GM18867 (cell line): ENCODE data around the gene TMEM126B.
"Not testable (repeated sequence)": the region's sequence is repeated elsewhere in the genome, so short reads cannot be mapped to it uniquely, and the experiment has no call there.

Source experiments
- ATAC-seq: cut with Tn5 transposase; IDR thresholded peaks from one replicate; pipeline ENCODE4 v1.9.1; 2021; ENCODE audit warnings: mild to moderate bottlenecking, moderate library complexity; ENCODE audit not compliant: unreplicated experiment

The TMEM126B gene

DNA sequence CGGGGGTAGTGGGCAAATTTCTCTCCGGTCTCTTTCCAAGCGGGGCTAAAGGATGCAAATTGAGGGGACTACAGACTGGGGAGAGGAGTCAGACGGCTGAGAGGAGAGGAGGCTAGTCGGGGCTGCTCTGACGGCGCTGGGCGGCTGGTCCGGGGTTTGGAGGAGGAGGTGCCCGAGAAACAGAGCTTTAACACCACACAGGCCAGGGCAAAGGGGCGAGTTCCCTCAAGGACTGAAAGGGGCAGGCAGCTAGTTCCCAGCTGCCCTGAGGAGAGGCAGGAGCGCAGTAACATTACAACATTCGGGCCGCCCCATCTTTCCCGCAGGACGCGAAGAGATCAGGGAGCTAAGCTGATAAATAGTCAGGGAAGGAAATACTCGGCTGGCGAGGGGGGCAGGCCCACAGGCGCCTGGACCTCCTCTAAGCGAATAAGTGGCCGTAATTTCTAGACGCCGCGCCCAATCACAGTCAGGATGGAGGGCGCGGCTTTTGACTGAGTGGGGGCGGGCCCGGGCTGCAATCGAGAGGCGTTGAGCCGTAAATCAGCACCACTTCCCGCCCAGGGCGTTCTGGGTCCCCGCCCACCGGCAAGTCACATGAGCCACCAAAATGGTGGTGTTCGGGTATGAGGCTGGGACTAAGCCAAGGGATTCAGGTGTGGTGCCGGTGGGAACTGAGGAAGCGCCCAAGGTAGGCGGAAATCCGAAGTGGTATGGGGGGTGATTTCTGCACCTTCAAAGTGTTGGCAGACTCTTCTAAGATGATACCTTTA, at the start of gene TMEM126B:
TMEM126B (plus strand) TSS at position 596 of the 773 bp plus-strand sequence; CDS start at position 611, 15 bp downstream.
- peak; percentile 99 for ATAC-seq

DNA sequence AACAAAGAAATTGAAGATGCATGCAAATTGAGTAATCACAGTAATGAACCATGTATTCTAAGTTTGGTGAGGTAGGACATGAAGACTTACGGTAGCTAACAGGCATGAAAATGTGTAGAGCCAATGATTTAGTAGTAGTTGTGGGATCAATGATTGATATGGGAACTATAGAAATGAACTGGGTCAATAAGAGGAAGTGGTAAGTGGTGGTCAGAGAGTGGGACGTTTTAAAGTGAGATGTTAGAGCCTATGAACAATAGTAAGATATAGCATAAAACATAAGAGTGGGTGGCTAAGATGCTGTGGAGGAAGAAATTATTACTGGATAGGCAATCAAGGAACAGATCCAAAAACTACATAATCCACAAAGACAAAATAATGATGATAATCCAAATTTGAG, 46.3 kb upstream of the TMEM126B start:
- ATAC-seq, result no peak

DNA sequence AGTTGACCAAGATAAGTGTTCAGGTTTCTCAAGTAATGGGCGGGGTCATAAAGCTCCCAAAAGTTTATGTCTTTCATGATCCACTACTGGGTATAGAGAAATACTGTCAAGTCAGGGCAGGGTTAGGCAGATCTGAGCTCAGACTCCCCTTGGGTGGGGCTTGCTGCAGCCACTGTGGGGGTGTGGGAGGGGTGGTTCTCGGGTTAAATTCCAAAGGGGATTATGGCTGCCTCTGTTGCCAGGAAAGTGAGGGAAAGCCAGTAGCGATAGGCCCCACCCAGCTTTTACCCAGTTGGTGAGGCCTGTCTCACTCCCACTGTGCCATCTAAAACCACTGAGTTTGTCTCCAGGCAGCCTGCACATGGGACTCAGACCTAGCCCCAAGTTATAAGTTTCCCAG, 39.0 kb upstream of the TMEM126B start:
- ATAC-seq, result no peak

DNA sequence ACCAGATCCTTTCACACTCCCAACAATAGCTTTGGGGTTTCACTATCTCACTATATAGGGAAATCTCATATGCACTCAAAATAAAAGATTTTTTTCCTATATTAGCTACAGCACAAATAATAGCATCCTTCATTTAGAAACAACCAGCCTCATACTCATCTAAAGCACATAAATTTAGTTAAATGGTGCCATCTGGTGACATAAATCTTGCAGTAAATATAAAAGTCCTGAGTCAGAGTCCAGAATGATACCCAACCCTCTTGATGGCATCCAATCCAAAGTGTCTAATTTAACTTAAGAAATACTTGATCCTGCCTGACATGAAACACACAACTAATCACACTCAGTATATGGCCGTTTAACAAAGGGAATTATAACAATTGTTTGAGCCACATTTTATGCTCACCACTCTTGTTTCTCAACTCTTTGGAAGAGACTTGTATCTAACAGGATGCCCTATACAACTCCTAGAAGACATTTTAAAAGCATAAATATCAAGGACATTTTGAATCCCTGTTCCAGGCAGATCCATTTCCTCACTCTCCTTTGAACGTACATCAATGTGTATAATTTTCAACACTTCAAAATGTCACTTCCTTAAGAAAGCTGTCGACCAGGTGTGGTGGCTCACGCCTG, 37.4 kb upstream of the TMEM126B start:
- peak; percentile 61 for ATAC-seq

DNA sequence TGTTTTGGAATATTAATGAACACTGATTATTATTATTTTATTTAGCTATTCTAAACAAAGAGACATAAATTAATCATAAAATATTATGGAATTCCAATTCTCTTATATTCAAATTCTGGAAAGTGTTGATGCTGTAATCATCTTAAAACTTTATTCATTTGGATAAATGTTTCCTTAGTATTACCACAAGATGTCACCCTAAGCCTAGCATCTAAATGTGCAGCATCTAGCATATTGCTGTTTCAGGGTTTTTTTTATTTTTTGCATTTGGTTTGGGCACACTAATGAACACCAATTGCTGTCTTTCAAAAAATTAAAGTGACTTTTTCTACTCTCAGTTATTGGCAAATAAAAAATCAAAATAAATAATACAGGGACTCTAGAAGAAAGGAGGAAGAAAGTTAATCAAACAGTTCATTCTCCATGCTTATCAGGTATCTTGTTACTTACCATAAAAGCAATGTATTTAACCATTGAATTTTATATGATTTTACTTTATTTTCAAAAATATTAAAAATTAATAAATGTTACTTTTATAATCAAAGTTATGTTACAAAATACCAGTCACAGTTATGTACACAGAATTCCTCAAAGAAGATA, 33.0 kb upstream of the TMEM126B start:
- peak; percentile 78 for ATAC-seq

DNA sequence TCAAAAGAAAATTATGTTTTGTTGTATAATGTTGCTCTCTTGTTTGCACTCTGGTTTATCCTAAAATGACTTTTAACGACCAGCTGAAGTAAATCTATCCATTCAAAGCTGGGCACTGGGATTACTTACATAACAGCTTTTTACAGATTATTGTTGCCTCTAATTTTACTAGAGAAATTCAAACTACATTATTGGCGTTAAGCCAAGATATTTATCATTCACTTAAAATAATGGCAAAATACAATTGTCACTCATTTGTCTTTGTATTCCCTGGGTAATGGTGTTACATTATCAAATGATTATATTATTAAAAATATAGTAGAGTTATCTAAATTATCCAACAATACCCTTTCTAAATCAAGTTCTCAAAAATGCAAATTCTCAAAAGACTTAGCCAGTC, 31.5 kb upstream of the TMEM126B start:
- no peak for ATAC-seq

DNA sequence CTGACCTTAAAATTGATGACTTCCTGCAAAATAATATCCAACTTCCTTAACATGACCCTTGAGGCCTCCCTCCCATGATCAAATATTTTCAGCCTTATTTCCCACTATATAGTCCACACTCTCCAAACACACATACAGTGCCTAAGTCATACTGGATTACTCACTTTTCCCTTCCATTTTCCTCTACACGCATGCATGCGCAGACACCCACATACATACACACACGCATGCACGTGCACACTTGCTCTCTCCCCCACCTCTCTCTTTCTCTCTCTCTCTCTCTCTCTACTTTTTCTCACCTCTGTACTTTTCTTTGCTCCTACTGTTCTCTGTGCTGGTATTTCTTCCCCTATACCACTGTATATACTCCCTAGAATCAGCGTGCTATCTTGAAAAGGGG, 29.3 kb upstream of the TMEM126B start:
- ATAC-seq, result no peak

DNA sequence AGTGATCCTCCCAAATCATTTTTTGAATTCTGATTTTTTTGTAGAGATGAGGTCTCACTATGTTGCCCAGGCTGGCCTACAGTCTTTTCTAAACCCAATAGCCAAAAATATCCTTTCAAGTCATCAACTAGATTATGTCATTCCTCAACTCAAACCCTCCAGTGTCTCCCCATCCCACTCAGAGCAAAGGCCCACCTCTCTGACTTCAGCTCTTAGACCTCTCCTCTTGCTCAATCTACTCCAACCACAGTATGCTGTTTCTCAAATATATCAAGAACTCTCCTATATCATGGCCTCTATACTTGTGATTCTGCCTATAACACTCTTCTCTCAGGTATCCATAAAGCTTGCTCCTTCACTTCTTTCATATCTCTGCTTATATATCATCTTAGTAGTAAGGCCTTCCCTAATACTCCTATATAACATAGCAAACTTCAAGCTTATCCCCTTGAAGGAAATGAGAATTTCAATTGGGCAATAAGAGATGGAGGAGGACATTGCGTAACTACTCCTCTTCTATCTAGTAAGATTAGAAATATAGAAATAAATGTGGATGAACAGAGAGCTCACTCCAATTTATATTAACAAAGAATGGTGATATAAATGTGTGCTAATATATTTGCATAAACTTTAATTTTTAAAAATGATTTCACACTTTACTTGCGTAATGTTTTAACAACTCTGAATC, 25.7 kb upstream of the TMEM126B start:
- ATAC-seq, result no peak

DNA sequence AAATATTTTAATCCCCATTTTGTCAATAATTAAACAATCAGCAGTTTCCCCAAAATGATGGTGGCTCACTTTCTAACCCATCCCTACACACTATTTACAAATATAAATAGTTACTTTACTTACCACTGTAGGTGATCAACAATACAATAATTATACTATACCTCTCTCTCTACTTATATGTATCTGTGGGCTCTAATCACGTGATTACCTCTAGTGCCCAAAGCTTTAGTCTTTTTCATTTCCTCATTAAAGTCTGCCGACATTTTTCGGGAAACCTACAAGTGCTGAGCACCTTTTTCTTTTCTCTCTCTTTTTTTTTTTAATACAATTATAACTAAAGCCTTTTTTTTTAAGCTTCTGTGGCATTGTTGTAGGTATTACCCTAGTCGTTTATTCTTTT, 25.2 kb upstream of the TMEM126B start:
- ATAC-seq, result no peak

DNA sequence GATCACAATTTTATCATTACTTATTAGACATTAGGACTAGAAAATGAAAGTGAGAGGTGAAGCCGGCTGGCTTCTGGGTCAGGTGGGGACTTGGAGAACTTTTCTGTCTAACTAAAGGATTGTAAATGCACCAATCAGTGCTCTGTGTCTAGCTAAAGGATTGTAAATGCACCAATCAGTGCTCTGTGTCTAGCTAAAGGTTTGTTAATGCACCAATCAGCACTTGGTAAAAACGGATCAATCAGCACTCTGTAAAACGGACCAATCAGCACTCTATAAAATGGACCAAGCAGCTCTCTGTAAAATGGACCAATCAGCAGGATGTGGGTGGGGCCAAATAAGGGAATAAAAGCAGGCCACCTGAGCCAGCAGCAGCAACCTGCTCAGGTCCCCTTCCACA, 22.2 kb upstream of the TMEM126B start:
- not testable (repeated sequence) for ATAC-seq

DNA sequence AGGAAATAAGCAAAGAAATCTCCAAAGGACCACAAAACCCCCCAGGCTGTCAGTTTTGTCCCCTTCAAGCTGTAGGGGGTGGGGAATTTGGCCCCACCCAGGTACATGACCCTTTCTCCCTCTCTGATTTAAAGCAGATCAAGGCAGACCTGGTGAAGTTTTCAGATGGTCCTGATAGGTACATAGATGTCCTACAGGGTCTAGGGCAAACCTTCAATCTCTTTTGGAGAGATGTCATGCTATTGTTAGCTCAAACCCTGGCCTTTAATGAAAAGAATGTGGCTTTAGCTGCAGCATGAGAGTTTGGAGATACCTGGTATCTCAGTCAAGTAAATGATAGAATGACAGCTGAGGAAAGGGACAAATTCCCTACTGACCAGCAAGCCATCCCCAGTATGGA, 19.8 kb upstream of the TMEM126B start:
- not testable (repeated sequence) for ATAC-seq

DNA sequence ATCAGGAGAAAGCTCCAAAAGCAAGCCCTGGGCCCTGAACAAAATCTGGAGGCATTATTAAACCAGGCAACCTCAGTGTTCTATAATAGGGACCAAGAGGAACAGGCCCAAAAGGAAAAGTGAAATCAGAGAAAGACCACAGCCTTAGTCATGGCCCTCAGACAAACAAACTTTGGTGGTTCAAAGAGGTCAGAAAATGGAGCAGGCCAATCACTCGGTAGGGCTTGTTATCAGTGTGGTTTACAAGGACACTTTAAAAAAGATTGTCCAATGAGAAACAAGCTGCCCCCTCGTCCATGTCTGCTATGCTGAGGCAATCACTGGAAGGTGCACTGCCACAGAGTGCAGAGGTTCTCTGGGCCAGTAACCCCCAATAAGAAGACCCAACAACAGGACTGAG, 19.1 kb upstream of the TMEM126B start:
- not testable (repeated sequence) for ATAC-seq

DNA sequence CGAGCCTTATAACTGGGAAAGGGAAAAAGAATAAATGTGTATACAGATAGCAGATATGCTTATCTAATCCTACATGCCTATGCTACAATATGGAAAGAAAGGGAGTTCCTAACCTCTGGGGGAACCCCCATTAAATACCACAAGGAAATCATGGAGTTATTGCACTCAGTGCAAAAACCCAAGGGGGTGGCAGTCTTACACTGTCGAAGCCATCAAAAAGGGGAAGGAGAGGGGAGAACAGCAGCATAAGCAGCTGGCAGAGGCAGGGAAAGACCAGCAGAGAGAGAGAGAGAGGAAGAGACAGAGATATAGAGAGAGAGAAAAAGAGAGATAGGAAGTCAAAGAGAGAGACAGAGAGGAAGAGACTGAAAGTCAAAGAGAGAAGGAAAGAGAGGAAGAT, 16.8 kb upstream of the TMEM126B start:
- not testable (repeated sequence) for ATAC-seq

DNA sequence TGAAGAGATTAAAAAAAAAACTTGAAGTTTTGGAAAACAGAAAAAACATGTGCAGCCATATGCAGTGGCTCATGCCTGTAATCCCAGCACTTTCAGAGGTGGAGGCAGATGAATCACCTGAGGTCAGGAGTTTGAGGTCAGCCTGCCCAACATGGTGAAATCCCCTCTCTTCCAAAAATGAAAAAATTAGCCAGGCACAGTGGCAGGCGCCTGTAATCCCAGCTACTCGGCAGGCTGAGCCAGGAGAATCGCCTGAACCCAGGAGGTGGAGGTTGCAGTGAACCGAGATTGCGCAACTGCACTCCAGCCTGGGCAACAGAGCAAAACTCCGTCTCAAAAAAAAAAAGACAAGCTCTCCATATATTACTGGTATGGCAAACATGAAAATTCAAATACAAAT, 8.9 kb upstream of the TMEM126B start:
- no peak for ATAC-seq

DNA sequence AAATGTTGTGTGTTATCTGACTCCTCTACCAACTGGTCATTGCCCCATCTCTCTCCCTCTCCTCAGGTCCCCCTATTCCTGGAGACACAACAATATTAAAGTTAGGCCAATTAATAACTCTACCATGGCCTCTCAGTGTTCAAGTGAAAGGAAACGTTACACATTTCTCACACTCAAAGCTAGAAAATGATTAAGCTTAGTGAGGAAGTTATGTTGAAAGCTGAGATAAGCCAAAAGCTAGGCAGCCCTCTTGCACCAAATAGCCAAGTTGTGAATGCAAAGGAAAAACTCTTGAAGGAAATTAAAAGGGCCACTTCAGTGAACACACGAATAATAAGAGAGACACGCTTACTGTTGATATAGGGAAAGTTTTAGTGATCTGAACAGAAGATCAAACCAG, 8.1 kb upstream of the TMEM126B start:
- no peak for ATAC-seq

DNA sequence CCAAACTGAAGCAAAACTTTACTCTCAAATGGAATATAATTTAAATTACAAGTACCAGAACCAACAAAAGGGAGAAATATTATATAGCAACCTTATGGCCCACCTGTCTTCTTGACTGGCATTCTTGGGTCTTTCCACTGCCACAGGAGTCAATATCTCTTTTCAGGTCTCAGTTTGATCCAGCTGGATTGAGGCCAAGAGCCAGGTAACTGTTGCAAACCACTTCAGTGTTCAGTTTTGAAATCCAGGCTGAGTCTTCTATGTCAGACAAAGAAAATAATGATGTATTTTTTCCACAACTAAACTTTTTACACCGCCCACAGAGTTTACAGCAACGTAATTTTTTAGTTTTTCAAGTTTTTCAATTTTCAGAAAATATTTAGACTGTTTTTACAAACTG, 1.9 kb upstream of the TMEM126B start:
- ATAC-seq, result no peak

DNA sequence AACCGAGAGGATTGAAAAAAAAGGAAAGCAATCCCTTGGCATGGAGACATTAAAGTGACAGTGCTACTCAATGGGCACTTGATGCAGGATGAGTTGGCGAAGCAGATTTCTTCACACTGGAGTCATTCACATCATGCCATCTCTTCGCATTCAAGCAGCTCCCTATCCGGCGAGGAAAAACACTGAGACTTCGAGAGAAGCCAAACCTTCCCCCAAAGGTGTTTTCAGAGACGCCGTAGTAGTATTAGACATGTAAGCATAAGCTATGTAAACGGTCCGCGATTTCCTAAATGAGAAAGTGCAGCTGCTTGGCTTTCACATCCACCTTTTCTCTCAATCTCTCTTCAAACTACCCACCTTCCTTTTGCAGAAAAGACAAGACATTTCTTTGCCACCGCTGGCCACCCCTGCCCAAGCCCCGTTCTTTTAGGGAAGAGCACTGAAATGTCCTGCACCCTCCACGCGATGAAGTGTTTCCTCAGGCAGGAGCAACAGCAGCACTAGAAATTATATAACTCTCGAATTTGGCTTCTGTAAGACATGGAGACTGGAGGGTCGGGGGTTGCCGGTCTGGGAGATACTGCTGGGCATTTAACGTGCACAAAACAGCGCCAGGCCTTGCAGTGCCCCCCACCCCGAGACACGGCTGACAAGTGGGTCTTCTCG, 928 bp upstream of the TMEM126B start, which contains the start of gene DLG2:
DLG2 (minus strand) TSS at position 13 of the 666 bp plus-strand sequence.
- ATAC-seq, result peak; percentile 0

DNA sequence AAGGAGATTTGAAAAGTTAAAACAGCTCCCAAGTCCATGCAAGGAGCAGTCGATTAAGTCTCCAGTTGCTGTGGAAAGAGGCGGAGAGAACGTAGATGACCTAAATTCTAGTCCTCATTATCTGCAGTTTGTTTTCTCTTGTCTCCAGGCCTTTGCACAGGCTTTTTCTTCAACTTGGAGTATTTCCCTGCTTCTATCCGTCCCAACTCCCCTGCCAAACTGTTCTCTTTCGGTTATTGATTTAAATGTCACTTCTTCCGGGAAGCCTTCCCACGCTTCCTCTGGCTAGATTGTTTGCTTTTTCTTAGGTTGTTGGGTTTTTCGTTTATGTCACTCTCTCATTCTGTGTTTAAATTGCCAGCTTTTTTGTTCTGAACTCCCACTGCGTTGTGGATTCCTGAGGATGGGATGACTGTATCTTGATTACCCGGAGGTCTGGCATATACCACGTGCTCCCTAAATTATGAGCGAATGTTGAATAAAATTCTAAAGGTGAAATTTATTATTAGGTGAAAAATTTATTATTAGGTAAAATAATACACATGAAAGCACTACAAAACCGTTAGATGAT, 463 bp downstream of the TMEM126B start:
- peak; percentile 16 for ATAC-seq

DNA sequence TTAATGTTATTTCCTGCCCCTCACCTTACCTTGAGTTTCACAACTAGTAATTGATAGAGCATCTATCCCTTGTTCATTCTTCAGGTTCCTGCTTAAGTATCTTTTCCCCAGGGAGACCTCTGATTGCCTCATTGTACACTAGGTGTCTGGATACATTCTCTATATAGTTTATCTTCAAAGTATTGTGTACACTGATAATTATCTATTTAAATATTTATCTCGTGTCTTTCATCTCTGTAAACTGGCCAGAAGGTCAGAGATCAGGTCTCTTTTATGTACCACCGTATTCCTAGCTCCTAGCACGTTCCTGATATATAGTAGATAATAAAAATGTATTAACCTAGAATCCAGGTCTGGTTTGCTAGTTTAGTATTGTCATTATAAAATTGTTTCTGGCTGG, 6.4 kb downstream of the TMEM126B start:
- no peak for ATAC-seq

DNA sequence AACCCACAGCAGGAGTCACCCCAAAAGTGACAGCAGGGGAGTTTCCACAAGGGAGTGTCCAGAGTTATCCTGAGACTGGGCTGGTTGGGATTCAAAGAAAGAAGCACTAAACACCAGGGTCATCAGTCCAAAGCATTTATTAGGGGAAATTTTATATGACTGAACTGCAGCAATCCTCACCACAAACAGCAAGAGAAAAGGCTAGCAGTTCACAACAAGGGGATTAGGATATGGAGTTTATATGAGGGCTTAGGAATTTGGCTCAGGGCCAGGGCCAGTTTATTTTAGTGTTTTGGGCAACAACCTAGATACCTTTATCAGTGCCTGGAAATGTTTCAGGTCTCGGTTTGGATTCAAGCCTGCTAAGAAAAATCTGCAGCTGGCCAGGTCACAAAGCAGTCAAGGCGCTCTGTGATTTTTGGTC, 14.8 kb downstream of the TMEM126B start:
- no peak for ATAC-seq

DNA sequence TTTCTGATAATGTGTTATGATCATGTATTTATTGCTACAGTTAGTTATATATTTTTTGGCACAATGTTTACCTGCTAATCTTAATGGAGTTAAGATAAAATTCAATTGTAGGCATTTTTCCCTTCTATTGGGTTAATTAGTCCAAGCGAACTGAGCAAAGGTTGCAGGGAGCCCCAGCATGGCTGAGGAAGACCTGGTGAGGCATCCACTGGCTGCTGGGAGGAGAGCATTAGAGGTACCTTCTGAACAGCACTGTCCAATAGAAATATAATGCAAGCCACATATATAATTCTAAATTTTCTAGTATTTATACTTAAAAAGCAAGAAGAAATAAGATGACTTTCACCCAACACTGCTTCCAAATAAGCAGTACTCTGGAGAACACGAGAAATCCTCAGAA, 18.7 kb downstream of the TMEM126B start:
- no peak for ATAC-seq
